HG02884 (cell line): ENCODE data around the gene CCNG2.
A peak's percentile ranks its signal among the peaks of the same experiment; 100 is the strongest.

Experiments
- ATAC-seq: cut with Tn5 transposase; IDR thresholded peaks from one replicate; pipeline ENCODE4 v1.9.1; 2021; ENCODE audit warnings: mild to moderate bottlenecking, moderate library complexity; ENCODE audit not compliant: unreplicated experiment

The CCNG2 gene

DNA sequence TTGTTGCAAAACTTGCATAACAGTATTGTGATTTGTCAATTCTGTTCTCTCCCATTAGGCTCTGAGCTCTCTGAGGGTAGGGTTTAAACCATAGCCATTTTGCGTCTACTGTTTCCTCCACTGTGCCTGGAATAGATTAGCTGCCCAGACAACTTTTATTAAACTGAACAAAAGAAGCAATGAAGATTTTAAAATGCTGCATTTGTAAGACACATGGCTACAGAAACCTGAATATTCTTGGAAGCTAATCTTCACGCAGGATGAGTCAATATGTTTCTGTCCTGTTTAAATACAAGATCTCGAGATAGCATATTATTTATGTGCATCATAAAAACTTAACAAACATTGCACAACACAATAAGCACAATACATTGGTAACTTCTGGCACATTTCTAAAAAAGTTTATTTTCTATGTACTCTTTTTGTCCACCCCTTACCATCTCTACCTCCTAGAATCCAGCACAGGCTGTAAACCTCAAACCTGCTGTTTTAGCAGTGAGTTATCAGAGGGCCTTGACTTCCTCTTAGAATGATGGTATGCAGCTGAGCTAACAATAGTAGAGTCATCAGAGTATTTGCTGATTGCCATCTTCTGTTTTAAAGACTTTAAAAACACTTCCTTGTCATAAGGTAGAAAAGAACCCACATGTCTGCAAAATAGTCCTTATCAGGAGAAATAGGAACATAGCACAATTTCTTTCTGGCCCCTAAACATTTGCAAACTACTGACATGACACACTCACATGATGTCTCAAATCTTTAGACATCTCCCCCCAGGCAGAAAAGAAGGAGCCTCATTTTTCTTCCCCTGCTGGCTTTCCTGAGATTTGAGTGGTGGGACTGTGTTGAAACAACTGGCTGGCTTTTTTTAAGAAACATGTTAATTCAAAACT is 10.6 kb upstream of the CCNG2 start:
- no peak for ATAC-seq

GRCh38 chr4:77147079-77147782 is 9.8 kb upstream of the CCNG2 start:
- no peak for ATAC-seq

- ATAC-seq = no peak
Measured at GRCh38 chr4:77148078-77148477, 8.9 kb upstream of the CCNG2 start.

- ATAC-seq = no peak
Measured at GRCh38 chr4:77149789-77150188, 7.2 kb upstream of the CCNG2 start.

DNA sequence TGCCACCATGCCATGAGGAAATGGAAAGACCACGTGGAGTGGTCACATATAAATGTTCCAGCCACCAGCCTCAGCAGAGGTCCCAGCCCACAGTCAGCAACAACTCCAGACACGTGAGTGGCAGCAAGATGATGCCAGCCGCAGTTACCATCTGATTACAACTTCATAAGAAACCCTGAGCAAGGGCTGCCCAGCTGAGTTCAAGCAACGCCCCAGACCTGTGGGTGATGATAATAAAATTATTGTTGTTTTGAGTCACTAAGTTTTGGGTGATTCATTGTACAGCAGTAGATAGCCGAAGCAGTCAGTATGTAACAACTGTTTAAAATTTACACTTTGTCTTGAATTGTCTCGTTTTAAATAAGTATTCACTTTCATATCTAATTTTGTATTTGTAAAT is 5.8 kb upstream of the CCNG2 start:
- ATAC-seq = no peak

DNA sequence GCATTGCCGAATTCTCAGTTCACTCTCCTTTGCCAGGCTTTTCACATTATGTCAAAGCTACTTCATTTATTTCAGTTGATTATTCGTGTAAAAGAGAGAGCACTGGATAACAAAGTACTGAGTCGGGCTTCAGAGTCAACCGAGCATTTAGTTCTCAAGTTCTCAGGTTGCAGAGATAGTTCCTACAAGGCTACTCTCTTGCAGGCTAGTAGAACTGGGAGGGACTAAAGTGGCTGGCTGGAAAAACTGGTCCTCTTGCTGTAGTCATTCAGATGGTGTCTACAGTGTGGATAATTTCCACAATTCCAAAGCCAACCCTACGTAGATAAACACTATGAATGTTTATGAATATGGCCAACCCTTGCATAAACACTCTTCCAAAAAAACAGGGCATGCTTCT is 4.6 kb upstream of the CCNG2 start:
- no peak for ATAC-seq

DNA sequence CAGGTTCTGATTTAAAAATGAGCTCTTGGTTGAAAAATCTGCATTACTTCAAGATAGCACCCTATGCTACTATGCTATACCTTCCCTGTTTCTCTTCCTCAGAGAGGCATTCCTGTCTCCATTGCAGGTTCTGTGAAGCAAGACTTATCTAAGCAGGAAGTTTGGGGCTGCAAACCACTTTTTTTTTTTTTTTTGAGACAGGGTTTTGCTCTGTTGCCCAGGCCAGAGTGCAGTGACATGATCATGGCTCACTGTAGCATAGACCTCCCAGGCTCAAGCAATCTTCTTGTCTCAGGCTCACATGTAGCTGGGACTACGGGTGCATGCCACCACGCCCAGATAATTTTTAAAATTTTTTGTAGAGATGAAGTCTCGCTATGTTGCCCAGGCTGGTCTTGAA is 4.0 kb upstream of the CCNG2 start:
- ATAC-seq = no peak

DNA sequence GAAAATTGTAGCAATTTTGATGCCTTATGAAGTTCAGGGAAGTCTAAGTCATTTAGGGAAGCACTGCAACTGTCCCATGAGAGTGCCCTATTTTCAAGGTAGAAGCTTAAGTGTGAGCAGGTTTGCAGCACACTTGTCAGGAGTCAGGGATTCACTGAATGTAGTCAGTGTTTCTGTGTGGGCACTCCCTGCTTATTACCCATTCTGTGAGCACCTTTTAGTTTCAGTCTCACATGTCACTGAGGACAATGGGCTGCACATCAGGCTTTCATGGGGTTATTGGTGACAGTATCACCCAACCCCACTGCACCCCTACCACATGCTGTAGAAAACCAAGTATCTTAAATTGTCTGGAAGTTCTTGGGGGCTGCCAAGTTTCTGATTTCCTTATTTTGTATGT is 2.9 kb upstream of the CCNG2 start:
- ATAC-seq = no peak

DNA sequence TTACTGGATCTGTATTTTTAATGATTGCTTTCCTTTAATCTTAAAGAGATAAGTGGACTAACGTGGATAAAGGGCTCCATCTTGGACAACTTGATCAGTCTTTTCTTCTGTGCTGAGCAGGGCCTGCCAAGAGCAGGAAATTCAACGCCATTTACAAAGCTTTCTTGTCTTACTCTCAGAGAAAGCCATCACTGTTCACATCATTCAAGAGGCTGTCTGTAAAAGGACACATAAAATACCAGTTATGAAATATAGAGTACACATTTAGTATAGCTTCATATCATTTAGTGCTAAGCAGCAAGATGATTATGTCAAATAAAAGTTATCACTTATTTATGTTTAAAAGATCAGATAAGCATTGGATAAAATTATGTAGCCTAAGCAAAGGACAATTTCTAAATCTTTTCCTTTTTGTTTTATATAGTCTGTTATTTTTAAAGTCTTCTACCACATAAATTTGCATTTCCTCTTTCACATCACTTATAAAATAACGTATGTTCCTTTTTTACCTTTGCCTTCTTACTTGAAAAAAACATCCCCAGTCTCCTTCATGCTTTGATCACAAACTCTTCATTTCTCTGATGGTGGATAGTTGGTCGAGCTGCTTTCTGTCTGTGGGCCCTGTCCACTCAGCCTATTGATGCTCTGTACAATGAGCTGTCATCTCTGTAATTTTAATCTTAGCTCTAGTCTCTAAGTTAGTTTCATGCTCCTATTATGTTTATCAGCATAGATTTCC is 2.1 kb upstream of the CCNG2 start:
- no peak for ATAC-seq

- ATAC-seq = no peak
Measured at GRCh38 chr4:77155631-77156452, 1.2 kb upstream of the CCNG2 start.

DNA sequence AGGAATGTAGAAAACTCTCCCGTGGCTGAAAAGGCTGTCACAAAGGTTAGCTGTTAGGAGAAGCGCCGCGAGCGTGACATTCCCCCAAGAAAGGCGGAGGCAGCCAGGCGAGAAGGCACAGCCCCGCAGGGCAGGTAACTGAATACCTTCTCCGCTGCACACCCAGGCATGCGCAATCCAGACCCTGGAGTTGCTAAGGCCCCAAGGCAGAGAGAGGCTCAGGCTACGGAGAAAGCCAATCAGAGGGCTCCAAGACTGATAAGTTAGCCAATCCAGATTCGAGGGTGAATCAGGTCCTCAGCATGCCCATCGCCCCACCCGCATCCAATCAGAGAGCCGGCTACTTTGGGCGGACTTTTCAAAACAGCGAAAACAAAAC is 485 bp upstream of the CCNG2 start:
- peak; percentile 88 for ATAC-seq

- peak; percentile 41 for ATAC-seq
Measured at GRCh38 chr4:77157859-77158486, 966 bp downstream of the CCNG2 start.

DNA sequence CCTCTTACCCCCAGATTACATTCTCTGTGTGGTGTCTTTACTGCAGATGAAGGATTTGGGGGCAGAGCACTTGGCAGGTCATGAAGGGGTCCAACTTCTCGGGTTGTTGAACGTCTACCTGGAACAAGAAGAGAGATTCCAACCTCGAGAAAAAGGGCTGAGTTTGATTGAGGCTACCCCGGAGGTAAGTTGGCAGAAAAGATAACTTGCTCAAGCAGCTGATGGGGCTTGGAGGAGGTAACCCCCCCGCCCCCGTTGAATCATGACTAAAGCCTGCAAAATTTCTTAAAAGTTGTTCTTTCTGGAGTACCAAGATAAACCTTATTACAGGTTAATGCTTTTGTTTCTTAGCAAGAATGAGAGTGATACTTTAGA is 1.5 kb downstream of the CCNG2 start:
- no peak for ATAC-seq

DNA sequence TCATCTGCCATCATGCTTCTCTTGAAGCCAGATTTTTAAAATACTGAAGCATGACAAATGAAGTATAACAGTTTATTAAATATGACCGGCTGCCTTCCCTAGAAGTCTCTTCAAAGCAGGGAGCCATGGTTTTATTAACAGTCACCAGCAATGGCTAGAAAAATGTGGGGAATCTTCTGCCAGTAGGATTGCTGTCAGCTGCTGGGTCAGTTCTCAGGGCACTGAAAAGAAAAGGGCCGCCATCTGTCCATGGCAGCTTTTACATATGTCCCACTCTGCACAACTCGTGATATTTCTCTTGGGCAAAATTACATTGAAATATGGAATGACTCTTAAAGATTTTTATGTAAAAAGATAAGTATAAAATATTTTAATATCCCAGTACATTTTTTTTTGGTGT is 2.8 kb downstream of the CCNG2 start:
- ATAC-seq = no peak

- ATAC-seq = no peak
Measured at GRCh38 chr4:77163641-77164040, 6.6 kb downstream of the CCNG2 start.

- ATAC-seq = no peak
Measured at GRCh38 chr4:77167173-77167572, 10.2 kb downstream of the CCNG2 start.

- no peak for ATAC-seq
Measured at GRCh38 chr4:77167866-77168265, 10.9 kb downstream of the CCNG2 start.

DNA sequence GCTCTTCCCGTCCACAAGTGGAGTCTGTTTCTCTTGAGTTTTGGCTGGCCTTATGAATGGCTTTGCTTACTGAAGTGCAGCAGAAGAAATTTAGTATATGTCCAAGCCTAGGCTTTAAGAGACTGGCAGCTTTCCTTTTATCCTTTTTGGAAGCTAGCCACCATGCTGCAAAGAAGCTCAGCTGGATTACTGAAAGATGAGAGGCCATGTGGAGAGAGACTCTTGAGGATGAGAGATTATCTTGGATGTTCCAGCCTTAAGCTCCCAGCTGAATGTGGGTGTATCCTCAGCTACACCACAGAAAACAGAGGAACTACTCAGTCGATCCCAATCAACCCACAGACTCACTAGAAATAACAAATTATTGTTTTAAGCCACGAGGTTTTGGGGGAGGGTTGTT is 12.5 kb downstream of the CCNG2 start:
- no peak for ATAC-seq

GRCh38 chr4:77170926-77171325 is 13.9 kb downstream of the CCNG2 start:
- no peak for ATAC-seq

GRCh38 chr4:77172336-77172735 is 15.3 kb downstream of the CCNG2 start:
- no peak for ATAC-seq
